HEK293 (cell line): ENCODE results near the gene TRPV5.

ENCODE experiments used
- CTCF ChIA-PET: fragments of 350-600 bp; formaldehyde crosslinking; extraction: SDS; loops from one replicate; lab custom pipeline; 2021; ENCODE audit warnings: antibody characterized with exemption; lab: Yijun Ruan, JAX
- POLR2A ChIA-PET: fragments of 300-600 bp; formaldehyde crosslinking; extraction: SDS; loops from one replicate; lab custom pipeline; 2020; ENCODE audit warnings: antibody characterized with exemption, inconsistent platforms; lab: Yijun Ruan, JAX
- H3K27ac ChIP-seq: fragments of 200-500 bp; sonication (Bioruptor generic); 2 replicates; pipeline ENCODE4 v1.5.1; 2014; ENCODE audit warnings: low read depth, low read length, control low read depth, inconsistent platforms; ENCODE audit errors: extremely low read depth
- H3K36me3 ChIP-seq, 2 experiments: fragments of 200-500 bp in 1 of 2; sonication (Bioruptor generic) in 1 of 2; 1 replicate in 1 of 2; 2 replicates in 1 of 2; pipeline ENCODE4 v1.5.1; 2014 to 2017; ENCODE audit warnings: inconsistent platforms in 2 of 2, low read length in 2 of 2; ENCODE audit not compliant: control insufficient read depth in 2 of 2, insufficient read depth in 1 of 2
- H3K4me1 ChIP-seq: fragments of 200-500 bp; sonication (Bioruptor generic); 2 replicates; pipeline ENCODE4 v1.5.1; 2014; ENCODE audit warnings: mild to moderate bottlenecking, low read length, inconsistent platforms; ENCODE audit not compliant: control insufficient read depth, insufficient read depth
- H3K4me3 ChIP-seq: 2 replicates; pipeline ENCODE4 v1.5.1; 2011; ENCODE audit warnings: low read depth, mild to moderate bottlenecking, control low read depth, low read length, moderate library complexity
- H3K9me3 ChIP-seq: fragments of 200-500 bp; sonication (Bioruptor generic); 2 replicates; pipeline ENCODE4 v1.5.1; 2014; ENCODE audit warnings: low read depth, low read length, inconsistent platforms; ENCODE audit not compliant: control insufficient read depth, insufficient read depth
- ATF2 ChIP-seq: fragments of 450-650 bp; formaldehyde crosslinking; IDR thresholded peaks from 2 replicates; pipeline ENCODE4 v1.5.1; 2016; ENCODE audit warnings: missing biosample characterization, missing genetic modification characterization, low read depth
- CTCF ChIP-seq: fragments of 450-650 bp; formaldehyde crosslinking; IDR thresholded peaks from 2 replicates; pipeline ENCODE4 v1.5.1; 2016; ENCODE audit warnings: missing biosample characterization, missing genetic modification characterization
- HOXA7 ChIP-seq: sonication (generic); formaldehyde crosslinking; IDR thresholded peaks from 2 replicates; pipeline ENCODE4 v1.8.1; 2022; ENCODE audit warnings: missing genetic modification reagents, borderline replicate concordance
- MEIS1 ChIP-seq: sonication (generic); formaldehyde crosslinking; IDR thresholded peaks from 2 replicates; pipeline ENCODE4 v1.8.1; 2022; ENCODE audit warnings: missing genetic modification reagents, mild to moderate bottlenecking, borderline replicate concordance
- OSR2 ChIP-seq: fragments of 450-650 bp; formaldehyde crosslinking; IDR thresholded peaks from 2 replicates; pipeline ENCODE4 v1.5.1; 2016; ENCODE audit warnings: missing biosample characterization, missing genetic modification characterization
- PBX3 ChIP-seq: sonication (generic); formaldehyde crosslinking; IDR thresholded peaks from 2 replicates; pipeline ENCODE4 v1.8.1; 2022; ENCODE audit warnings: mild to moderate bottlenecking, moderate library complexity, missing genetic modification reagents
- PRDM1 ChIP-seq: fragments of 450-650 bp; formaldehyde crosslinking; IDR thresholded peaks from 2 replicates; pipeline ENCODE4; 2016; ENCODE audit warnings: missing biosample characterization, missing genetic modification characterization
- ZBTB48 ChIP-seq: fragments of 450-650 bp; formaldehyde crosslinking; IDR thresholded peaks from 2 replicates; pipeline ENCODE4 v1.5.1; 2016; ENCODE audit warnings: missing biosample characterization, missing genetic modification characterization
- ZIC2 ChIP-seq: fragments of 450-650 bp; formaldehyde crosslinking; IDR thresholded peaks from 2 replicates; pipeline ENCODE4 v1.5.1; 2016; ENCODE audit warnings: missing biosample characterization, missing genetic modification characterization
- ZNF140 ChIP-seq: fragments of 450-650 bp; formaldehyde crosslinking; IDR thresholded peaks from 2 replicates; pipeline ENCODE4 v1.5.1; 2016; ENCODE audit warnings: missing biosample characterization, missing genetic modification characterization
- ZNF26 ChIP-seq: fragments of 450-650 bp; formaldehyde crosslinking; IDR thresholded peaks from 2 replicates; pipeline ENCODE4 v1.5.1; 2016; ENCODE audit warnings: missing biosample characterization, missing genetic modification characterization
- ZNF366 ChIP-seq: fragments of 450-650 bp; formaldehyde crosslinking; conservative IDR thresholded peaks from 2 replicates; pipeline ENCODE4 v1.5.1; 2016; ENCODE audit warnings: missing biosample characterization, missing genetic modification characterization
- ZNF513 ChIP-seq: fragments of 450-650 bp; IDR thresholded peaks from 2 replicates; pipeline ENCODE4 v1.5.1; 2018; ENCODE audit warnings: missing biosample characterization, missing genetic modification characterization
- ZNF529 ChIP-seq: fragments of 450-650 bp; formaldehyde crosslinking; IDR thresholded peaks from 2 replicates; pipeline ENCODE4 v1.5.1; 2017; ENCODE audit warnings: missing genetic modification characterization, missing biosample characterization; ENCODE audit not compliant: insufficient replicate concordance
- ZNF626 ChIP-seq: fragments of 450-650 bp; sonication (Bioruptor Pico); formaldehyde crosslinking; IDR thresholded peaks from 2 replicates; pipeline ENCODE4 v1.5.1; 2018; ENCODE audit warnings: missing biosample characterization, missing genetic modification characterization, inconsistent platforms
- ZNF701 ChIP-seq: fragments of 450-650 bp; formaldehyde crosslinking; IDR thresholded peaks from 2 replicates; pipeline ENCODE4 v1.5.1; 2016; ENCODE audit warnings: missing biosample characterization, missing genetic modification characterization
- ZNF830 ChIP-seq: fragments of 450-650 bp; IDR thresholded peaks from 2 replicates; pipeline ENCODE4 v1.5.0; 2018; ENCODE audit warnings: missing biosample characterization, missing genetic modification characterization, low read depth, mild to moderate bottlenecking, moderate library complexity
- ZSCAN4 ChIP-seq: fragments of 450-650 bp; formaldehyde crosslinking; IDR thresholded peaks from 2 replicates; pipeline ENCODE4 v1.5.1; 2017; ENCODE audit warnings: missing biosample characterization, missing genetic modification characterization

TRPV5 gene

GRCh38 chr7:142901426-142902259, 31.9 kb downstream of the TRPV5 start:
- ChIA-PET CTCF (interaction anchor here (0.8 to 4.0 kb wide), 4 partner anchors 9 to 313 kb away, joined by 3 to 16 read pairs (median 8); no protein-coding TSS in a partner anchor), POLR2A (interaction anchor here (0.6 kb wide), 1 partner anchor 29 kb away, joined by 3 read pairs; no protein-coding TSS in a partner anchor)
- Histone ChIP-seq H3K36me3 (no peaks in the 10 kb centered on the region), H3K9me3 (no peaks in the 10 kb centered on the region), H3K27ac (no peak overlapping the region), H3K4me1 (no peaks in the 10 kb centered on the region), H3K4me3 (no peak overlapping the region)
- TF ChIP-seq ZSCAN4, result no peak
- no peak for TF ChIP-seq MEIS1 (CRISPR knock-in tag)
- TF ChIP-seq ZIC2 (tag by site-specific recombination), result no peak
- no peak for TF ChIP-seq ZNF26 (tag by site-specific recombination)
- TF ChIP-seq ZNF626 (tag by site-specific recombination), result no peak
- no peak for TF ChIP-seq CTCF (tag by site-specific recombination)
- TF ChIP-seq HOXA7 (CRISPR knock-in tag), result no peak
- no peak for TF ChIP-seq ZNF529 (tag by site-specific recombination)
- TF ChIP-seq ZNF513 (tag by site-specific recombination), result no peak
- TF ChIP-seq PBX3 (CRISPR knock-in tag), result no peak

GRCh38 chr7:142899661-142900060, 33.9 kb downstream of the TRPV5 start:
- Histone ChIP-seq H3K4me3 (no peak overlapping the region), H3K36me3 (no peaks in the 10 kb centered on the region), H3K9me3 (no peaks in the 10 kb centered on the region), H3K4me1 (no peaks in the 10 kb centered on the region), H3K27ac (no peak overlapping the region)
- CTCF ChIA-PET, result interaction anchor here (0.7 to 4.0 kb wide), 3 partner anchors 10 to 315 kb away, joined by 3 to 16 read pairs (median 10); no protein-coding TSS in a partner anchor
- POLR2A ChIA-PET, result no interaction called here
- no peak for TF ChIP-seq OSR2 (tag by site-specific recombination)
- no peak for TF ChIP-seq ATF2 (tag by site-specific recombination)
- TF ChIP-seq ZBTB48, result no peak
- no peak for TF ChIP-seq PRDM1
- TF ChIP-seq ZNF366 (tag by site-specific recombination), result no peak
- no peak for TF ChIP-seq ZNF140 (tag by site-specific recombination)
- TF ChIP-seq ZNF830 (tag by site-specific recombination), result no peak
- TF ChIP-seq ZNF701 (tag by site-specific recombination), result no peak
